ENCODE measurements around the gene CREB5.
A peak's percentile ranks its signal among the peaks of the same experiment; 100 is the strongest.

Gene CREB5

GRCh38 chr7:28684650-28685241 lies 272.4 kb downstream of the CREB5 start:
- DNase-seq (ENCODE audit: low spot score) = no peak

- no peak for DNase-seq (ENCODE audit: low spot score)
Observed at GRCh38 chr7:28685242-28685643, 272.9 kb downstream of the CREB5 start.

GRCh38 chr7:28685644-28686417 lies 273.5 kb downstream of the CREB5 start:
- DNase-seq (ENCODE audit: low spot score) = peak; percentile 93

- DNase-seq (ENCODE audit: low spot score) = peak; percentile 11
Observed at GRCh38 chr7:28686418-28686800, 274.1 kb downstream of the CREB5 start.

- DNase-seq (ENCODE audit: low spot score) = no peak
Observed at GRCh38 chr7:28687537-28687936, 275.2 kb downstream of the CREB5 start.

DNA sequence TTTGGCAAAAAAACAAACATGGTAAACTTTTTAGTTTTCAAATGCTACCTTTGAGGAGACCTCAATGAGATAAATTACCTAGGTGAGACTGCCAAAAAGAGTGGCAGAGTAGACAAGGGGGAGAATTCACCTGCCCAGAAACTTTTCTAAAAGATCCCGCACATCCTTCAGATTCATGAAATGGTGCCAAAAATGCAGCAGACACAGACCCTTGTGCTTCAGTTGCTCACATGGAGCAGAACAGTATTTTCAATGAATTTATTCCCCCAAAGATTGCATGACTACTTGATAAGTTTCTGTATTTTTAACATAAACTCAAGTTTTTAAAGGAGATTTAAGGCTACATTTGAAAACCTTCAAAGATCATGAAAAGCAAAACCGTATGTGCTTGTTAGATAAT lies 275.9 kb downstream of the CREB5 start:
- DNase-seq (ENCODE audit: low spot score) = no peak

GRCh38 chr7:28688651-28689050 lies 276.3 kb downstream of the CREB5 start:
- DNase-seq (ENCODE audit: low spot score) = peak; percentile 61

DNA sequence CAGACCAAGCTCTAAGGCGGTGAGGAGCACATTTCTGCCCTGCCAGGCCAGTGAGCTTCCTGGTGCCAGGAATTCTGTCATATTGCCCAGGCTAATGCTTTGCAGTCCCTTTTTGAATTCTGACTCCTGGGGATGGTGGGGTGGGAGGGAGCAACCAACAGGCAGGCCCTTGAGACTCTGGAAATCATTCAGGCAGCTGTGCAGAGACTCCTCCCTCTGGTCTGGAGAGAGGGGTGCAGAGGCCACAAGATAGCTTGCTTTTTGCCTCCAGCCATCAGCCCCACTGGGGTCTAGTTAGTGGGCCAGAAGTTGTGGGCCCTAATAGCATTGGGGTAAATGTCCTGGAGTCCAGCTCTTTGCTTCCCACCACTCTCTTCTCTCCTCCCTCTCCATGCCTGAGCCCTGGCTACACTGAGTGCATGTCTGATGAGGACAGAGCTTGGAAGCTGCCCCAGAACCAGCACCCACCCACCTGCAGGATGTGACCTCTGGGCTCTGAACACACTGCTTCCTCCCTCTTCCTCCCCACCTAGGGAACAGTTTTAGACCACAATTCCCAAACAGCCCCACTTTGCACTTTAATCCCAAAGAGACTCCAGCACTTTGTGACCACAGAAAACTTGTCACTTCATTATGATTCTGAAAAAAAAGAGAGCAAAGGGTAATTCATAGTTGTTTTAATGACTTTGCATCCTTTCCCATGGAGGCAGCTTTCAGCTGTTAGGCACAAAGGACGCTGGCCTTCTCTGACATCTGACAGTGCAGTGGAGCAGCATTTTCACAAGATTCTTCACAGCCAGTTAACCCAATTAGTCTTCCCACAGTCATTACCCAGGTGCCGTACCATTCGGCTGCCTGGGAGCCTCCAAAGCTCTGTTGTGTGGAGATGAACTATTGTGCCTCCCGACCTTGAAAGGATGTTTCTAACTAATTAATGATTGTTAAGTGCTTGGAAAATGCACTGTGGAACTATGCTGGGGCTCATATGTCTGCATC lies 283.3 kb downstream of the CREB5 start:
- DNase-seq (ENCODE audit: low spot score) = no peak

DNA sequence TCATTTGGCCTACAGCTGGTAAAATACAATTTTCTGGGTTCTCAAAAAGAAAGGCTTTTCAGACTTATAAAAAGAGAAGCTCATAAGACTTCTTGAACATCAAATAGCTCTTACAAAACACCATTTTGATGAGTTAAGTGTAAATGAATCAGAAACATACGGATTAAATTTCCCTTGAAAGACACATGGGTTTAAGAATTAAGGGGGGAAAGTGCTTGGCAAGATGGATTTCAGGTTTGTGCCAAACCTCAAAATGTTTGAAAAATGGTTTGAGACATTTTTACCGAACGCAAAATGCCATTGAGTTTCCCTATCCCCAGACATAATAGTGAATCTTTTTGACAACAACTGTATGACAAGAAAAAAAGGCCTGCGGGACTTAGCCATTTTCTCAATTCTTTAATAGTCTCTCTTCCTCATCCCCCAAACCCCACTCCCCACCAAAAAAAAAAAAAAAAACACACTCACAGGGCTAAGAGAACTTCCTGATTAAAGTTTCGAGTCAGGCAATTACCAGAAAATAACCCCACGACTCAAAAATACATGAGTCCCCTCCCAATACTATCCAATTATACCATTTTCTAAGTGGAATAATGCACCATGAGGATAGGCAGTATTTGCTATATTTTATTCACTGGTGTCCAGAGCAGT lies 285.7 kb downstream of the CREB5 start:
- no peak for DNase-seq (ENCODE audit: low spot score)

DNA sequence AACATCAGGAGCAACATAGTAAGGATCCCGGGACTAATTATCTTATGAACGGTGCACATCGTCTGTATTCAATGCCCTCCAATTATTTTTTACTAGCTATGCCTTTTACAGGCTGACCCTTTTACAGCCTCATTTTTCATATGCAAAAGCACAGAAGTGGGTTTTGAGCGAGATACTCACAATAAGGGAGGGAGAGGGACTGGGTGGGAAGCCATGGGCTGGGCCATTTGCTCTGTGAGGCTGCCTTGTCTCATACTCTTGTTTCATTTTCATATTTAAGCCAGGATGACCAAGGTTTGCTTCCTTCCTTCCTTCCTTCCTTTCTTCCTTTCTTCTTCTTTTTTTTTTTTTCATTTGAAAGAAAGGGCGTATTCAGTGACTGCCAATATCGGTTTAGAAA lies 286.5 kb downstream of the CREB5 start:
- DNase-seq (ENCODE audit: low spot score) = no peak

DNA sequence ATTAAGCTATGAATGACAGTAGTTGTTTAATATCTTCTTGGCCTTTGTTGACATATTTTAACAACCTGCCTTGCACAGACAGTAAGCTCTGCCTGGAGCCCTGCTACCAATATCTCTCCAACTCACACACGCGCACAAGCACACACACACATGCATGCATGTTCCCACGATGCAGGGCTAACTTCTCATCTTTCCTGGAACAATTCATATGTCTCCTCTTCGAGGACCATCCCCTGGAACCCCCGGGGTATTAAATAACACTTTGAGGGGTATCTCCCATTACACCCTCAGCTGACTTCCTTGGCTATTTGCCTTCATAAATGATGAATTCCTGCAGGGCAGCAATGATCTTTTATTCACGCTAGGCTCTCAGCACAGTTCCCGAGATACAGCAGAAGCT lies 287.8 kb downstream of the CREB5 start:
- no peak for DNase-seq (ENCODE audit: low spot score)

- DNase-seq (ENCODE audit: low spot score) = no peak
Observed at GRCh38 chr7:28700790-28701203, 288.5 kb downstream of the CREB5 start.

GRCh38 chr7:28701731-28702130 lies 289.4 kb downstream of the CREB5 start:
- no peak for DNase-seq (ENCODE audit: low spot score)

DNA sequence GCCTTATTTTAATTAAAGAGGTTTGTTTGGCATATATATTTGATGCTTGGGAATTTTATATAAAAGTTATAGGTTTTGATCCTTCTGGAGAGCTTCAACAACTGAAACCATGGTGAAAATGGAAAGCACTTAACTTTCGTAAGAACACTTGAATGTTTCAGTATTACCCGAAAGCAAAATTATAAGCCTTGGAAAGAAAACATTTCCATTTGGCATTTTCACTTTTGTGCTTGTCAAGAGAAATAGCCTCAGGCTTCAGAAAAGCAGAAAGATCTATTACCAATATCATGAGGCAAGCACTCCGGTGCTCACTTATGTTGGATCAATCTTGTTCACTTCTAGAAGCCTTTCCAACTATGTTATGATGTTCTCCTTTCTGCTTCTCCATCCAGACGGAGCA lies 289.9 kb downstream of the CREB5 start:
- no peak for DNase-seq (ENCODE audit: low spot score)

- no peak for DNase-seq (ENCODE audit: low spot score)
Observed at GRCh38 chr7:28703037-28703765, 290.9 kb downstream of the CREB5 start.

DNA sequence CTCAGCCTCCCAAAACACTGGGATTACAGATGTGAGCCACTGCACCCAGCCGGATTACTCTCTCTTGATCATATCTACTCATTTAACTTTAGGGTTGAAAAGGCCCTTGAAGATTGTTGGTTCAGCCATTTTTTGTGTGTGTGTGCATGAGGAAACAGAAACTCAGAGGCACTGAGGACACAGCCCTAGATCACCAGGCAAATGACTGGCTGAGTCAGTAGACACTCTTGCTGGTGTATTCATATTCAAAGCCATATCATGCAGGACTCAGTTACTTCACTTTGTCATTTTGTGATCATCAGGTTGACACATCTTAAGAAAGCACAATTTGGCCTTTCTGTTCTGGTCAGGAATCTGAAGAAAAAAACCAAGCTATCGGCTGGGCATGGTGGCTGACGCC lies 292.4 kb downstream of the CREB5 start:
- DNase-seq (ENCODE audit: low spot score) = no peak

DNA sequence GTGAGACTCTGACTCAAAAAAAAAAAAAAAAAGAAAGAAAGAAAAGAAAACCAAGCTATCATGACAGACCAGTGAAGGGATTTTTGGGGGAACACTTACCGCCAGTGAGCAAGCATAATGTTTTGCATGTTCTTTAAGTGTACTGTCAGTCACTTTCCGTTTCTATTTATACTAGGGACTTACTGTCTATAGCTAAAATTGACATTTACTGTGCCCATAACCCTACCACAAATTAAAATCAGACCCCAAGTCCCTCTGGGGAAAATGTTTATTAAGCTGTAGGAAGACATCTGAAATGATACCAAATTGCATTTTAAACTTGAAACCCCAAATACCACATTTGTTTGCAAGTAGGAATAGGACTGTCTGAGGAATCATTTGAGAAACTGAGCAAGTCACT lies 293.0 kb downstream of the CREB5 start:
- no peak for DNase-seq (ENCODE audit: low spot score)

GRCh38 chr7:28706584-28706983 lies 294.3 kb downstream of the CREB5 start:
- no peak for DNase-seq (ENCODE audit: low spot score)

- DNase-seq (ENCODE audit: low spot score) = no peak
Observed at GRCh38 chr7:28707291-28707690, 295.0 kb downstream of the CREB5 start.

DNA sequence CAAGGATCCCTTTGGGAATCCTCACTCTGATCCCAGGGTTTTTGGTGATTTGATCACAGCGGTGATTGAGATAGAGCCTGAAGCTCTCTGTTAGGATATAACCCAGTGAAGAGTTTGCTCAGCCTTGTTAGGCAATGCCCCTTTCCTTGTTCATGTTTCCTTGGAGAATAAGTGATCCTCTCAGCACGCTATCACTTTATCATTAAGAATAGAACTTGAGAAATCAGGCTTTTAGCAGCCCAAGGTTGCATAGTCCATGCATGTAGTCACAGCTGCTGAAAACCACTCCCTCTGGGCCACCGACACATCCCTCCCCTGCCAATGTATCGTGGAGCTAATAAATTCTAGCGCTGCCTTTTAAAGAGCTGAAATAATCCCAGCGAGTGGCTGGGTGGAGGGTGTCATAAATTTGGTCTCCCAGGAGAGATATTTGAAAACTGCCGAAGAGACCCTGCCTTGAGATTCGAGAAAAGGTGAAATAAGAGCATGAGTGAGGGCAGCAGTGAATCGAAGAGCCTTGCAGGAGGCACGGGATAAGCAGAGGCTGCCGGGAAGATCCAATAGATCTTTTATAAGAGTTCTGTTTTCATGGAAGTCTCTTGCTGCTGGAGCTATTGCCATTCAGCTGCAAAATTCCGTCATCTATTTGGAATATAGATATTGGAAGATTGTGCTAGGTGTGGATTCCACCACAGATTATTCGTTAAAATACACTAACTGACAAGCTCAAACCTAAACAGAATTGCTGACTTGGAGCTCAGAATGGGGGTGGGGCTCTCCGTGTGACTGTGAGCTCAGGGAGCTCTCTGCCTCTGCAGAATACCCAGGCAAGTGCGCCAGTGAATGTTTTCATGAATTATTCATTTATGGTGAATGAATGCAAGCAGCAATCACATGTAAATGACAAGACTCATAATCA lies 296.0 kb downstream of the CREB5 start:
- DNase-seq (ENCODE audit: low spot score) = peak; percentile 41

Measured in AG08395 (cell line).